ENCODE results near the gene MAP1LC3B2.

GRCh38 chr12:116619246-116619645 is 60.1 kb downstream of the MAP1LC3B2 start:
- TF ChIP-seq ZNF384 (IDR thresholded peaks at IDR 0.05) (no peak), LEF1 (IDR thresholded peaks at IDR 0.05; ENCODE audit: borderline replicate concordance) (no peak), FOXA1 (IDR thresholded peaks at IDR 0.05) (no peak), SP1 (IDR thresholded peaks at IDR 0.05) (no peak), FOXM1 (IDR thresholded peaks at IDR 0.05; ENCODE audit: borderline replicate concordance) (no peak), ARNT (IDR thresholded peaks at IDR 0.05) (no peak)
